Fibroblast of pulmonary artery (primary cell): Measurements from ENCODE around the gene HTR6.

Experiments
- DNase-seq: peaks from one replicate; pipeline ENCODE4 v3.0.0-alpha.2; 2010; ENCODE audit warnings: low read depth
- H3K4me3 ChIP-seq: replicated peaks from 2 replicates; pipeline ENCODE4 v1.5.1; 2011; ENCODE audit warnings: low read depth, mild to moderate bottlenecking, control low read depth, low read length, moderate library complexity
- CTCF ChIP-seq: IDR thresholded peaks from 2 replicates; pipeline ENCODE4 v1.5.1; 2011; ENCODE audit warnings: mild to moderate bottlenecking, control low read depth, low read length, inconsistent platforms; ENCODE audit errors: missing control alignments

Gene HTR6

GRCh38 chr1:19657511-19657910 lies 7.2 kb upstream of the HTR6 start:
- TF ChIP-seq CTCF = no peak

GRCh38 chr1:19658186-19658585 lies 6.5 kb upstream of the HTR6 start:
- TF ChIP-seq CTCF = no peak
- H3K4me3 ChIP-seq = no peak overlapping the region
- no peak for DNase-seq

More at GRCh38 chr1:19657511-19657910, 7.2 kb upstream of the HTR6 start:
- no peak for DNase-seq
- H3K4me3 ChIP-seq = no peak overlapping the region

- TF ChIP-seq CTCF = peak; percentile 64
- peak; percentile 71 for DNase-seq
- H3K4me3 ChIP-seq = no peak overlapping the region
These were observed 2.9 kb upstream of the HTR6 start for GRCh38 chr1:19661721-19662228.

GRCh38 chr1:19662313-19662712 lies 2.4 kb upstream of the HTR6 start:
- H3K4me3 ChIP-seq = no peak overlapping the region
- DNase-seq = no peak
- TF ChIP-seq CTCF = no peak

- no peak for DNase-seq
These were observed 466 bp downstream of the HTR6 start for GRCh38 chr1:19665186-19665495.

GRCh38 chr1:19665496-19666465 lies 1.1 kb downstream of the HTR6 start:
- DNase-seq = no peak
- no peak overlapping the region for H3K4me3 ChIP-seq
- TF ChIP-seq CTCF = no peak

More at GRCh38 chr1:19665186-19665495, 466 bp downstream of the HTR6 start:
- H3K4me3 ChIP-seq = no peak overlapping the region
- no peak for TF ChIP-seq CTCF
